GM18858 (cell line): Measurements from ENCODE around the gene PREB.

ENCODE experiments used
- ATAC-seq: cut with Tn5 transposase; IDR thresholded peaks from one replicate; pipeline ENCODE4 v1.9.1; 2021; ENCODE audit not compliant: unreplicated experiment

Gene PREB

GRCh38 chr2:27096748-27097297, 37.6 kb downstream of the PREB start:
- ATAC-seq: no peak

GRCh38 chr2:27095745-27096651, 38.4 kb downstream of the PREB start:
- ATAC-seq: no peak

- no peak for ATAC-seq
These were observed 39.0 kb downstream of the PREB start for GRCh38 chr2:27095427-27095744.

GRCh38 chr2:27094353-27094984, 40.0 kb downstream of the PREB start:
- ATAC-seq: no peak

GRCh38 chr2:27093430-27094352, 40.7 kb downstream of the PREB start:
- no peak for ATAC-seq

DNA sequence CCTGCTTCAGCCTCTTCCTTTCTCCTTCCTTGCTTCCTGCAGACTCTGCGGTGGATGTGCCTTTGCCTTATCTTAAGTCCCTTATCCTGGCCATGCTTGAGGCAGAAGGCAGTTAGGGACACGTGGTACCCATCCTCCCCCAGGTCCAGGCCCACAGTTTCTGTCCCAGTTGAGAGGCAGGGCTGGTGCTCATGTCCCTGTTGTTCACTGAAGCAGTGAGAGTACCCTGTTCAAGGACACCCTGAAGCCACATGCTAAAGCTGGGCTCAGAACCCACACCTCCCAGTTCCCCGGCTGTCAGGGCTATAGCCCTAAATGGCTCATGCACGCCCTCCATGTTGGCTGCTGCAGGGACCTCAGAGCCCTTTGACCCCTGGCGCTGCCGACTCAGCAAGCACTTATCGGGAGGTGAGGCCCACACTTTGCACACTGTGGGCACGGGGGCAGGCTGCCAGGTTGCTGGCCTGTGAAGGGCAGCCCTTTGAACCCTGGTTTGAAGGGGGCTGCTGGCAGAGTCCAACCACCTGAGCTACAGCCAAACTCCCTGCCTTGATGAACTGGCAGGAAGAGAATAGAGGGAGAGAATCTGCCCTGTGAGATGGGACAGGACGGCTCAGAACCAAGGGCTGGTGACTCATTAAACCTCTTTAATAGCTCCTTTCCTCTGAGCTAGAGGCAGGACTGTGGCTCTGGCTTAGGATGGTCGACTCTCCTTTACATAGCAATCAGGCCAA, 41.6 kb downstream of the PREB start:
- no peak for ATAC-seq

DNA sequence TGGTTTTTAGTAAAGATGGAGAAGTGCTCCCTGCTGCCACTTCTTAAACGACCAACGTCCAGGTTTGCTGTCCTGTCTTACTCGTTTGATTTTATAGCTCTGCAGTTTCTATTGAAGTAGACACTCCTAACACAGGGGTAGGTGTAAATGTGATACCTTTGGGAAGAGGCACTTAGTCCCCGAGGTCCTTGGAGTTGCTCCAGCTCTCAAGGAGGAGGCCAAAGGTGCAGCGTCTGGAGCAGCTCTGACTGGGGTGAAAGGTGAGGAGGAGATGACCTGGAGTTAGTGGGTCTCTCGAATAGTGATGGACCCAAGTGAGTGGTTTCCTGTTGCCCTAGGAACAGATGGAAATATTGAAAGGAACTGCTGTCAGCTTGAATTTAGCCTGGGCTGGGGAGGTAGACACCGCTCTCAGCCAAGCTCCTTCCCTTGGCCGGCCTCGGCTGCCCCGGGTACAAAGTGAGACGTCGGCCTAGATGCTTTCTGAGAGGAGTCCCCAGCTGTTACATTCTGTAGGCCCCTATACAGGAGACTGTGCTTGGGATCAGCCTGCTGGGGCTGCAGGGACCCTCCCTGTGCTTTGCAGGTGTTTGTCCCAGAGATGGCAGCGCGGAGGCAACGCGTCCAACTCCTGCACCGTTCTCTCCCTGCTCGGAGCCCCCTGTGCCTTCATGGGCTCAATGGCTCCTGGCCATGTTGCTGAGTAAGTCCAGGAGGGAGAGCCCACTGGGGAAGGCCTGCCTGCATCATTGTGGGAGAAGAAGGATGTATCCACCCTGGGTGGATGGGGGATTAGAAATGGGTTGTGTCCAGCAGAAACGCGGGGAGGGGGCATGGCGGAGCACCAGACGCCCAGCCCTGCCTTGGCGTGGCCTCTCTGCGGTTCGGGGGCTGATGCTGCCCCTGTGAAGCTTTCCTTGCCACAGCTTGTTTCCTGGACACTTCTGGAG, 42.4 kb downstream of the PREB start:
- no peak for ATAC-seq

GRCh38 chr2:27089111-27089954, 45.1 kb downstream of the PREB start:
- no peak for ATAC-seq

DNA sequence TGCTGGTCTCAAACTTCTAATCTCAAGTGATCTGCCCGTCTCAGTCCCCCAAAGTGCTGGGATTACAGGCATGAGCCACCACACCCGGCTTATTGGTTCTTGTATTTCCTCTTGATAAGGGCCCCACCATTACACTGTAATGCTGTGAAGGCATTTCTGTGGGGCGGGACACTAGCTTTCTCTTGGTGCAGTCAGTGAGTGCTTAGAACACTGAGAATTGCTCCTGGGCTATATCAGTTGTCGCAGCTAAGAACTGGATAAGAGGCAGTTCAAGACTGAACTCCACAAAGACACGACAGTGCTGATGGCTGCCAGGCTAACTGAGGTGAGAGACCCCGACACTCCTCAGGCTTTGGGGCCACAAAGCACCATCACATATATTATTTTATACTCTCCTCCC, 45.8 kb downstream of the PREB start:
- ATAC-seq: no peak

GRCh38 chr2:27087823-27088410, 46.5 kb downstream of the PREB start:
- no peak for ATAC-seq

- ATAC-seq: no peak
These were observed 47.5 kb downstream of the PREB start, which contains the start of gene KHK for GRCh38 chr2:27086724-27087593. Gene KHK (plus strand): TSS chr2:27086772. CDS start chr2:27087260, 488 bp downstream.

GRCh38 chr2:27086090-27086723, 48.2 kb downstream of the PREB start:
- peak; percentile 75 for ATAC-seq

DNA sequence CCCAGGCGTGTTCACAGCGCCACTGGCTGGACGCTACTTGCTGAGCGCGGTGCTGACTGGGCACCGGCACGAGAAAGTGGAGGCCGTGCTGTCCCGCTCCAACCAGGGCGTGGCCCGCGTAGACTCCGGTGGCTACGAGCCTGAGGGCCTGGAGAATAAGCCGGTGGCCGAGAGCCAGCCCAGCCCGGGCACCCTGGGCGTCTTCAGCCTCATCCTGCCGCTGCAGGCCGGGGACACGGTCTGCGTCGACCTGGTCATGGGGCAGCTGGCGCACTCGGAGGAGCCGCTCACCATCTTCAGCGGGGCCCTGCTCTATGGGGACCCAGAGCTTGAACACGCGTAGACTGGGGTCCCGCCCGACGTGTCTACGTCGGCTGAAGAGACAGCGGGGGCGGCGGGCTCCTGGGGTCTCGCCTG, 48.8 kb downstream of the PREB start:
- no peak for ATAC-seq

DNA sequence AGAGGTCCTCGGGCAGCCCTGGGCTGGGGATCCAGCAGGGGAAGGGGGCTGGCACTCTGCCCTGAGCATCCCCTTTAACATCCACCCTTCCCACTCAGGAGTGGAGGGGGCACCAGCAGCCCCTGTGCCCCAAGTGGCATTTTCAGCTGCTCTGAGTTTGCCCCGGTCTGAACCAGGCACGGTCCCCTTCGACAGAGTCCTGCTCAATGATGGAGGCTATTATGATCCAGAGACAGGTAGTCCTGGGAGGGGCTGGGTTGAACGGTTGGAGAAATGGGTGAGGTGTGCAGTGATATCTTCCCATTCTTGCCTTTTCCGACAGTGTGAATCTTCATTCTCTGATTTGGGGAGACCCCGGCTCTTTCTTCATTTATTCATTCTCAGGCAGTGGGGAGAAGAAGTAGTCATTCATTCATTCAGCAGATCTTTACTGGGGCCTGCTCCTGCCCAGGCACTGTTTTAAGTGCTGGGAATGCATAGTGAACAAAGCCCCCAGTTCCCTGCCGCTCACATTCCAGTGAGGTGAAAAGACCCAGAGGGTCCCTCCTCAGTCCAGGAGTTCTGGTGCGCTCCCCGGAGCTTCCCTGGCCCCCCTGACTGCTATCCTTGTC, 49.3 kb downstream of the PREB start:
- ATAC-seq: no peak

DNA sequence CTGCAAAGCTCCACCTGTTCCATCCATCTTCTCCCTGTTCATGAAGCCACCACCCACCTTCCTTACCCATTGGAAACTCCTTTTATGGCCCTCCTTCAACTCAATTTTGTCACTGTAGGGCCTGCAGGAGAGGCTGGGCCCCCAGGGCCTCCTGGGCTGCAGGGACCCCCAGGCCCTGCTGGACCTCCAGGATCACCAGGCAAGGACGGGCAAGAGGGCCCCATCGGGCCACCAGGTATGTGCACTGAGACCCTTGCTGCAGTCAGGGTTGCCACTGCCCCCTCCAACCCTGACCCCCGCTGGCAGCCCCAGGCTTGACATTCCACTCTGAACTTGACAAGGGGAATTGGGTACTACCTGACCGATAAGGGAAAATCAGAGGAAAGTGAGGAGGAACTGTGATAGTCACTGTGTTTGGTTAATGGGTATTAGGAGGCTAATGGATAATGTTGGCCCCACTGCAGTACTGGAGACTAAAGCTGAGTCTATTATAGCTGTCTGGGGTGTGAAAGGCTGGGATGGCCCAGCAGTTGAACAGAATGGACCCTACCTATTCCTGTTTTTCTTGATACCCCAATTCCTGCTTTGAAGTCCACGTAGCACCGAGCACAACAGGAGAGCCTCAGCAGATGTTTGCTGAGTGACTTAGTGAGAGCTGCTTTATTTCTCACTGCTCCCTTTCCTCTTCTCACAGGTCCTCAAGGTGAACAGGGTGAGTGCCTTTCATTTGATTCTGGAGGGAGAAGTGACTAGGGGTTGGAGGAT, 50.0 kb downstream of the PREB start:
- no peak for ATAC-seq
